Measurements from ENCODE around the gene PHPT1.

Gene PHPT1

DNA sequence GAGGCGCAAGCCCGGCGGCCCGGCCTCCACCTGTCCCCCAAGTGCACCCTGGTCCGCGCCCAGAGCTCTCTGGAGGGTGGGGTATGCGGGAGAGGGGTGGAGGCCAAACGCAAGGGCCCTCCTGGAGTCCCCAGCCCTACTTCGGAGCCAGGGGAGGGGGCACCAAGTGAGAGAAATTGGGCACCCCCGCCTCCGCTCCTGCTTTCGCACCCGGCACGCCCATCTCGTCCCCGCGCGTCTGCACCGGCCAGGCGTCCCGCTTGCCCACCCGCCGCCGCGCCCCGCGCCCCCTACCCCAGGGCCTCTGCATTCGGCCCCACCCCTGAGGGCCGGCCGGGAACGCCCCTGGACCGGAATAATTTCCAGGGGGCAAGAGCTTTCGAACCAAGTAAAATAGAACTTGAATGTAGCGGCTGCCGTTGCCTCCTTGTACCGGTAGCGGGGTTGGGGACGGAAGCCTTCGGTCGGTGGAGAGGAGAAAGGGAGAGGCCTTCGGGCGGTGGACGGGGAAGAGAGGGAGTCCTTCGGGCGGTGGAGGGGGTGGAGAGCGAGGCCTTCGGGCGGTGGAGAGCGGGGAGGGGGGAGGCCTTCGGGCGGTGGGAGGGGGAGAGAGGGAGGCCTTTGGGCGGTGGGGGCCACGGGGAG lies 694 bp upstream of the PHPT1 start:
- no peak for DNase-seq (ENCODE audit: low read depth)

DNA sequence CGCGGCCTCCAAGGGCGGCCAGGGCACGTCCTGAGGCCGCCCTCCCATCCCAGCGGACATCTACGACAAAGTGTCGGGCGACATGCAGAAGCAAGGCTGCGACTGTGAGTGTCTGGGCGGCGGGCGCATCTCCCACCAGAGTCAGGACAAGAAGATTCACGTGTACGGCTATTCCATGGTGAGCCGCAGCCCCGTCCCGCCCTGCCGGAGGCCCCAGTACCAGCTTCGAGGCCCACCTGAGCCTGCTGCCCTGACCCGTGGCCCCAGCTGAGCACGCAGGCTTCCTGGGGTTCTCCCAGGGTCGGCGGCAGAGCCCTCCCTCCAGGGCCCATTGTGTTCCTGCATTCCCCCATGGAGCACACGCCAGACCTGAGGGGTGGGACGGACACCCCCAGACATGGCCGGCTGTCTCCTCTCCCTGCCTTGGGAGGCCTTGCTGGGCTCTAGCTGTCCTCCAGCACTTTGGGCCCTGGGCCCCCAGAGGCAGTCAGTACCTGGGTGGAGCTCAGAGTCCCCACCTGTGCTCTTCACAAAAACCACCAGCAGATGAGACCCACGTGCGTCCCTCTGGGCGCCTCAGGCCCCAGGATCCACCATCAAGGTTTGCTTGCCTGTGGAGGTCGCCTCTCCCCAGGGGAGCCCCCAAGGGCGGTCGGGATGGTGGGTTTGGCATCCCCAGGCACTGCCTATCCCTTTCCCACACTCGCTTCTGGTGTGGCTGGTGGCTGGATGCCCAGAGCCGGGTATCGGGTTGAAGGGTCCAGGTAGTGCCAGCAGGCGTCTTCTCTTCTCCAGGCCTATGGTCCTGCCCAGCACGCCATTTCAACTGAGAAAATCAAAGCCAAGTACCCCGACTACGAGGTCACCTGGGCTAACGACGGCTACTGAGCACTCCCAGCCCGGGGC lies 1.0 kb downstream of the PHPT1 start:
- no peak for DNase-seq (ENCODE audit: low read depth)

DNA sequence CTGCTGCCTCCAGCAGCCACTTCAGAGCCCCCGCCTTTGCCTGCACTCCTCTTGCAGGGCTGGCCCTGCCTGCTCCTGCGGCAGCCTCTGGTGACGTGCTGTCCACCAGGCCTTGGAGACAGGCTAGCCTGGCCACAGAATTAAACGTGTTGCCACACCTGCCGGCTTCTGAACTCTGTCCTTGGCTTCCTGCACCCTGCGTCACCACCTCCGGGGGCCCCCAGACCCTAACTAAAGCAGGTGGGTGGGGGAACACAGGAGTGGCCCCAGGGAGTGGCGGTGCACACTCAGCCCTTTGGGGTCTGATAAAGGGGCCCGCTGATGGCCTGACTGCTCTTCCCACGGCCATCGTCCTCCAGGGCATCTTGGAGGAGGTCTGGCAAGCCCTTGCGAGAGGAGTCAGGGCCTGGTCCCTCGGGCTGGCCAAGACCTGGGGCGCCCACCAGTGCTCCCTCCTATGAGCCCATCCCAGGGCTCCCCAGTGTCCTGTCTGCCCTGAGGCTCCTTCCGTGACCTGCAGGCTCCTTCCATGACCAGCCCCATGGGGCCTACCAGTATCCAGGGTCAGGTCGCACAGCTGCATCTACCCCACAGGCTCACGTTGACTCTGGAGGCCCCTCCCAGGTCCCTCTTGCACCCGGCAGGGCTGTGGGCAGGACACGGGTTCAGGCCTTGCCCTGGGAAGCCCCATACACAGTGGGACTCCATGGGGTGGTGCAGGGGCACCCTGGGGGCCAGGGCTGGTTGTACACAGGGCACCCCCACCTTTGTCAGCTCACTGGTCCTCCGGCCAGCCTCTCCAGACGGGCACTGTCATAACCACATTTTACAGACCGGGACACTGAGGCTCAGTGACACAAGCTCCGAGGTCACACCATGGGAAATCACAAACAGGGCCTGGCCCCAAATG lies 1.9 kb downstream of the PHPT1 start:
- DNase-seq (ENCODE audit: low read depth) = no peak

- DNase-seq (ENCODE audit: low read depth) = no peak
Observed at GRCh38 chr9:136851941-136852663, 2.9 kb downstream of the PHPT1 start, which contains the start of gene MAMDC4. TSS of gene MAMDC4 (plus strand) at chr9:136852346. CDS start at chr9:136852417, 71 bp downstream.

DNA sequence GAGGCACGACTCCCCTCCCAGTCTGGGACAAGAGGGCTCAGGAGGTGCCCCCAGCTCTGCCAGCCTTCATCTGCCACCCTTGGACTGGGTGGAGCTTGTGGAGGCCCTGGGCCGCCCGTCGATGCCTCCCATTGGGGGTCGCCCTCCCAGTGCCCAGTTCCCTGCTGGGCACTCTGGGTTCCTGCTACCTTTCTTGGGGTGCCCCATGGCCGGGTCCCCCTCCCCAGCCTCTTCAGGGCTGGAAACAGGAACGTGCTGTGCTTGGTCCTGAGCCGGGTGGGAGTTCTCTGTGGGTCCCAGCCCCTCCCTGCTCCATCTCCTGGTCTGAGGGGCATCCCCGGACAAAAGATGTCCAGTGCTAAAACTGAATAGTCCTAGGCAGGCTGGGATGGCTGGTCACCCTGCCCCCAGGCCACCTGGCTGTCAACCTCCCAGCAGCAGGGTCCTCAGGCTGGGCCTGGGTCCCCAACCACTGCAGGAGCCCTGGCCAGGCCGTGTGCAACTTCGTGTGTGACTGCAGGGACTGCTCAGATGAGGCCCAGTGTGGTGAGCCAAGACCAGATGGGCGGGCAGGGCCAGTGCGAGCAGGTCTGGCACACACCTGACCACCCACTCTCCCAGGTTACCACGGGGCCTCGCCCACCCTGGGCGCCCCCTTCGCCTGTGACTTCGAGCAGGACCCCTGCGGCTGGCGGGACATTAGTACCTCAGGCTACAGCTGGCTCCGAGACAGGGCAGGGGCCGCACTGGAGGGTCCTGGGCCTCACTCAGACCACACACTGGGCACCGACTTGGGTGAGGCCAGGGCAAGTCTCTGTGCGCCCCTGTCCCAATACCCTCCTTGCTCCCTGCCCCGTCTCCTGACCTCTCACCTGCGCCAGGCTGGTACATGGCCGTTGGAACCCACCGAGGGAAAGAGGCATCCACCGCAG lies 3.7 kb downstream of the PHPT1 start:
- DNase-seq (ENCODE audit: low read depth) = no peak

- DNase-seq (ENCODE audit: low read depth) = no peak
Observed at GRCh38 chr9:136853596-136854112, 4.4 kb downstream of the PHPT1 start.

- no peak for DNase-seq (ENCODE audit: low read depth)
Observed at GRCh38 chr9:136854113-136854841, 5.1 kb downstream of the PHPT1 start.

- no peak for DNase-seq (ENCODE audit: low read depth)
Observed at GRCh38 chr9:136854842-136855460, 5.7 kb downstream of the PHPT1 start.

GRCh38 chr9:136855461-136856078 lies 6.4 kb downstream of the PHPT1 start:
- DNase-seq (ENCODE audit: low read depth) = no peak

DNA sequence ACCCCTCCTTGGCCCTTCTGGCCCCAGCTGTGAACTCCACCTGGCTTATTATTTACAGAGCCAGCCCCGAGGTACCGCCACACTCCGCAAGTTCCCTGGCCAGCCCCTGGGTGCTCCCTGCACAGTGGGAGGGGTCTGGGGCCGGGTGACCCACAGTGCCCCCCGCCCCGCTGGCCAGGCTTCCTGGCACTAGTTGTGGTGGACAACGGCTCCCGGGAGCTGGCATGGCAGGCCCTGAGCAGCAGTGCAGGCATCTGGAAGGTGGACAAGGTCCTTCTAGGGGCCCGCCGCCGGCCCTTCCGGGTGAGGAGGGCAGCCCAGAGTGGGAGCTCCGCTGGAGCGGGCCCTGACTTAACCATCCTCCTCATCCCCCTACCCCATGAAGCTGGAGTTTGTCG lies 6.9 kb downstream of the PHPT1 start:
- no peak for DNase-seq (ENCODE audit: low read depth)

DNA sequence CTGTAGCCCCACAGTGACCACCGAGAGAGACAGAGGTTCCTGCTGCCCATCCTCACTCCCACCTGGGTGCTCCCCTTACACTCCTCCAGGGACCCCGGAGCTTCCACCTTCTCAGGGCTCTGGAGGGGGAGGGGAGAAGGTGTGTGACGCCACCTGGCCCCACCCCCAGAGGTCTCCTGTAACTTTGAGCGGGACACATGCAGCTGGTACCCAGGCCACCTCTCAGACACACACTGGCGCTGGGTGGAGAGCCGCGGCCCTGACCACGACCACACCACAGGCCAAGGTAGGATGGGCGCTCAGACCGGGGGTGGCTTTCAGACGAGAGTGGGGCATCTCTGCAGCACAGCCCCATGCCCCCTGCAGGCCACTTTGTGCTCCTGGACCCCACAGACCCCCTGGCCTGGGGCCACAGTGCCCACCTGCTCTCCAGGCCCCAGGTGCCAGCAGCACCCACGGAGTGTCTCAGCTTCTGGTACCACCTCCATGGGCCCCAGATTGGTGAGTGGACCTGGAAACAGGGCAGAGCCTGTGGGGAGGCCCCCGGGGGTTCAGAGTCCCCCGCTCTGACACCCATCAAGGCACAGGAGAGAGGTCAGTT lies 7.4 kb downstream of the PHPT1 start:
- no peak for DNase-seq (ENCODE audit: low read depth)

DNA sequence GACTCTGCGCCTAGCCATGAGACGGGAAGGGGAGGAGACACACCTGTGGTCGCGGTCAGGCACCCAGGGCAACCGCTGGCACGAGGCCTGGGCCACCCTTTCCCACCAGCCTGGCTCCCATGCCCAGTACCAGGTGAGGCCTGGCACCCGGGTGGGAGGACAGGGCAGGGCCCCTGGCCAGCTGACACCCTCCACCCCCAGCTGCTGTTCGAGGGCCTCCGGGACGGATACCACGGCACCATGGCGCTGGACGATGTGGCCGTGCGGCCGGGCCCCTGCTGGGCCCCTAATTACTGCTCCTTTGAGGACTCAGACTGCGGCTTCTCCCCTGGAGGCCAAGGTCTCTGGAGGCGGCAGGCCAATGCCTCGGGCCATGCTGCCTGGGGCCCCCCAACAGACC lies 8.0 kb downstream of the PHPT1 start:
- no peak for DNase-seq (ENCODE audit: low read depth)

DNA sequence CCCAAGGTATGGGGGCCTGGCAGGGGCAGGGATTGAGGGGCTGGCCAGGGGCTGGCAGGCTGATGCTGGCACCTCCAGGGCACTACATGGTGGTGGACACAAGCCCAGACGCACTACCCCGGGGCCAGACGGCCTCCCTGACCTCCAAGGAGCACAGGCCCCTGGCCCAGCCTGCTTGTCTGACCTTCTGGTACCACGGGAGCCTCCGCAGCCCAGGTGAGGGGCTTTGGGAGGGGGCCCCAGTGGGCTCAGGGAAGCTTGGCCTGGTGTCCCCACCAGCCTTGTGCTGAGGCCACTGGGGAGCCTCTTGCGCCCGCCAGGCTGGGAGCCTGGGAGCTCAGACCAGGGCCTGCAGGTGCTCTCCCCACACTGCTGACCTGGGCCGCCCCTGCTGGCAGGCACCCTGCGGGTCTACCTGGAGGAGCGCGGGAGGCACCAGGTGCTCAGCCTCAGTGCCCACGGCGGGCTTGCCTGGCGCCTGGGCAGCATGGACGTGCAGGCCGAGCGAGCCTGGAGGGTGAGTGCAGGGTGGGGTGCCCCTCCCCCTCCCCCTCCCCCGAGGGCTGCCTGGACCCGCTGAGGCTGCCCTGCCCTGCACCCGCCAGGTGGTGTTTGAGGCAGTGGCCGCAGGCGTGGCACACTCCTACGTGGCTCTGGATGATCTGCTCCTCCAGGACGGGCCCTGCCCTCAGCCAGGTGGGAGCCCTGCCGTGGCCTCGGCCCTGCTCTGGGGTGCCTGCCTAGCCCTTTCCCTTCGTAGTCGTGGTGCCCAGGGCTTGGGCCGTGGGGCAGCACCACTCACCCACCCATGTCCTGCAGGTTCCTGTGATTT lies 8.6 kb downstream of the PHPT1 start:
- no peak for DNase-seq (ENCODE audit: low read depth)

DNA sequence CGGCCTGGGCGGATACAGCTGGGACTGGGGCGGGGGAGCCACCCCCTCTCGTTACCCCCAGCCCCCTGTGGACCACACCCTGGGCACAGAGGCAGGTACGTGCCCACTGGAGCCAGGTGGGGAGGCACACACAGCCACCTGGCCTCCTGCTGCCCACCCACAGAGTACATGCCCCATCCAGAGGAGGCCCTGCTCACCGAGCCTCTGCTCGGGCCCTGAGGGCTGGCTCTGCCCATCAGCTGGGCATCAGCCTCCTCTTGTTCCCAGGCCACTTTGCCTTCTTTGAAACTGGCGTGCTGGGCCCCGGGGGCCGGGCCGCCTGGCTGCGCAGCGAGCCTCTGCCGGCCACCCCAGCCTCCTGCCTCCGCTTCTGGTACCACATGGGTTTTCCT lies 9.2 kb downstream of the PHPT1 start:
- DNase-seq (ENCODE audit: low read depth) = no peak

DNA sequence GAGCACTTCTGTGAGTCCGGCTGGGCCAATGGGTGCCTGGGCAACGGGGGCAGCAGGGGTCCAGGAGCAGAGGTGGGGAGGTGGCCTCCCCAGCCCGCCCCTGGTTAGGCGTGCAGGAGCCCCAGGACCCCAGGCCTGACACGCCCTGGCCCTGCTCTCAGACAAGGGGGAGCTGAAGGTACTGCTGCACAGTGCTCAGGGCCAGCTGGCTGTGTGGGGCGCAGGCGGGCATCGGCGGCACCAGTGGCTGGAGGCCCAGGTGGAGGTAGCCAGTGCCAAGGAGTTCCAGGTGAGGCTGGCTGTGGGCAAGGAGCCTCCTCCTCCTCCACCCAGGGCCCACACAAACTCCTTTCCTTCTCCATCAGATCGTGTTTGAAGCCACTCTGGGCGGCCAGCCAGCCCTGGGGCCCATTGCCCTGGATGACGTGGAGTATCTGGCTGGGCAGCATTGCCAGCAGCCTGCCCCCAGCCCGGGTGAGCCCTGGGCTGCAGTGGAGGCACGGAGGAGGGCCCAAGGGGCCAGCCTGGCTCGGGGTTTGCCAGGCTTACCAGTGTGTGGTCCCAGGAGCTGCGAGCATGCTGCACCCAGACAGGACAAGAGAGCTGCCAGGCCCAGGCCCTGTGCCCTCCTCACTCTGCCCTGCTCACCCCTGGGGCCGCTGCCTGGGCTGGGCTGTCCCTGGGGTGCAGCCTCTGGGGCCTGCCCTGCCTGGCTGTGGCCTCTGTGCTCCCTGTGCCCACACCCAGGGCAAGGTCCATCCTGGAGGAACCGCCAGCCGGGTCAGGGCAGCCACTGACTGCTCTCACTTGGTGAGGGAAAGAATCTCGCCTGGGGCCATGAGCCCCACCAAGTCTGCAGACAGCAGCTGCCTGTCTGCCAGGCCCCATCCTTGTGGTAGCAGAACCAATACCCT lies 9.9 kb downstream of the PHPT1 start:
- DNase-seq (ENCODE audit: low read depth) = peak; percentile 47

GRCh38 chr9:136860529-136860928 lies 11.3 kb downstream of the PHPT1 start:
- no peak for DNase-seq (ENCODE audit: low read depth)
